Mucosa of descending colon (tissue), 3 donors: ENCODE measurements around the gene MNX1. TPM values are rescaled to one million over a fixed set of nuclear protein-coding genes. Genes with fewer than 3 reads are reported as not detected.

Source experiments
- ATAC-seq: fragments of 200-7000 bp; cut with Tn5 transposase; one replicate; pipeline ENCODE4 v1.9.1; 2020; ENCODE audit warnings: mild to moderate bottlenecking, moderate library complexity
- DNase-seq, 3 donors: peaks; one replicate each; pipeline ENCODE4 v3.0.0-alpha.2; 2020
- H3K36me3 ChIP-seq: fragments of 200-600 bp; one replicate; pipeline ENCODE4 v1.8.0; 2021; ENCODE audit warnings: low read depth, mild to moderate bottlenecking
- H3K4me1 ChIP-seq: fragments of 200-600 bp; one replicate; pipeline ENCODE4 v1.8.0; 2021; ENCODE audit warnings: low read depth, mild to moderate bottlenecking
- H3K4me3 ChIP-seq: fragments of 200-600 bp; one replicate; pipeline ENCODE4 v1.8.0; 2021; ENCODE audit warnings: mild to moderate bottlenecking
- H3K9me3 ChIP-seq: fragments of 200-600 bp; one replicate; pipeline ENCODE4 v1.8.0; 2021; ENCODE audit warnings: mild to moderate bottlenecking
- CTCF ChIP-seq: fragments of 200-600 bp; IDR thresholded peaks from one replicate; pipeline ENCODE4 v1.8.0; 2022; ENCODE audit warnings: antibody characterized with exemption, mild to moderate bottlenecking
- intact Hi-C, 2 donors: fragments of 100-400 bp; cut with DNase I in 1 of 2; cut with micrococcal nuclease in 1 of 2; formaldehyde crosslinking; loops; one replicate each; pipeline versions ENCODE4 v1.11.0 to v1.11.1; 2022; cut with DNase I, micrococcal nuclease
- total RNA-seq, 3 donors: library from RNA; stranded (reverse); fragmentation: NEBNext Ultra II Directional in 2 of 3; extraction: Animal tissue kit (Norgen Biotek cat#: 25700) in 2 of 3; gene quantifications; one replicate each; pipeline versions ENCODE4 v1.2.1 to v1.2.4, GENCODE V29; 2021 to 2023
- donor health status: DM: no; HTN: no; CAD: no; lungs with moderate emphysema.
- donor health status: DM: no; HTN: no; CAD: no.
- donor health status: DM: no; HTN: yes; CAD: no.

The MNX1 gene
- total RNA-seq, 3 donors from 2014 or later, result 9.7 to 24.9 (median 24.0) TPM

DNA sequence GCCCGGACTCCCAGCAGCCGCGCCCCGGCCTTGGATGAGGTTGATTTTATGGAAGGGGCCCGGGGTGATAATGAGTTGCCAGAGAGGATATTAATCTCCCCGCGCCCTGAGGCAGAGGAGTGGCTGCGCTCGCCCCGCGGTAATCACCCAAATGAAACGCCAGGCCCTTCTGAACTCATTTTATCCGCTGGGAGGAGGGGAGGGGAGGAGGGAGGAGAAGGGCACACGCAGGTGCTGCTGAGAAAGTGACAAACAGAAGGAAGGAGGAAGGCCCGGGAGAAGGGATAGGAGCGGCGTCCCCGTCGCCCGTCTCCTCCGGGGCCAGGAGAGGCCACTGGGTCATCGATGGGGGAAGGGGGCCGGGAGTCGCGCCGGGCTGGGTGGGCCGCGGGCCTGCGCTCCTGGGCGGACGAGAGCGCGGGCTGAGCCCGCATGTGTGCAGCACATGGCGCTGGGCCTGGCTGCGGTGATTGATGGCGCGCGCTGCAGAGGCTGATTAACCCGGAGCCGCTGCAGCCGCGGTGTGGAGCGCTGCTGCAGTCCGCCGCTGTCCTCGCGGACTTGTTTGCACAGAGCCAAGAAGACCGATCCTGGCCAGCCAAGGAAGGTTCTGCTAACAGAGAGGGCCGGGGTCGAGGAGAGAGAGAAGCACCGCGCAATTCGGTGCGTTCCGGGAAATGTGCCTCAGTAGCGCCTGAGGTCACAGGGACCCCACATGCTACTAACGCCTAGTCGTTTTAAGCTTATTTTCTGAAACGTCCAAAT is 6.5 kb downstream of the MNX1 start:
- Histone ChIP-seq H3K9me3 (no peaks in the 10 kb centered on the region), H3K4me1 (peaks cover 35% of the 10 kb centered on the region), H3K4me3 (no peak overlapping the region), H3K36me3 (no peaks in the 10 kb centered on the region)
- intact Hi-C loops, result no loop called here
- DNase-seq (peak; percentile 82 to 89 (median 87)), ATAC-seq (peak; percentile 64)
- no peak for TF ChIP-seq CTCF

DNA sequence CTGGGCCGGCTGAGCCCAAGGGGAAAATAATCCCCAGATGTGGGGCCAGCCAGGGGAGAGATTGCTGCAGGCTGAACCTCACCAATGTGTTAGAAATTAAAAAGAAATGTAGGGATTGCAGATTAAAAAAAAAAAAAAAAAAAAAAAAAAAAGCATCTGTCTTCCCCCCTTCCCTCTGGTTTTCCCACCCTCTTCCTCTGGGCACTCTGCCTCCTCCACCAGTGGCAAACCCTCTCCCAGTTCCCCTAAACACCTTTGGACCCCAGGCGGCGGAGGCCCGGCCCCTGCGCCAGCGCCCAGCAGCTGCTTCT is 7.1 kb downstream of the MNX1 start:
- no peak for ATAC-seq
- no peak for DNase-seq
- Histone ChIP-seq H3K9me3 (no peaks in the 10 kb centered on the region), H3K4me3 (no peak overlapping the region), H3K4me1 (peaks cover 35% of the 10 kb centered on the region), H3K36me3 (no peaks in the 10 kb centered on the region)
- intact Hi-C loops, result no loop called here
- TF ChIP-seq CTCF, result no peak

- TF ChIP-seq CTCF, result no peak
- Histone ChIP-seq H3K4me3 (no peak overlapping the region), H3K36me3 (no peaks in the 10 kb centered on the region), H3K9me3 (no peaks in the 10 kb centered on the region), H3K4me1 (peaks cover 32% of the 10 kb centered on the region)
- DNase-seq, result no peak
- no peak for ATAC-seq
- intact Hi-C loops, result no loop called here
Measured at GRCh38 chr7:157002819-157003421, 7.5 kb downstream of the MNX1 start.

- no peaks in the 10 kb centered on the region for H3K36me3 ChIP-seq
- no peaks in the 10 kb centered on the region for H3K9me3 ChIP-seq
- DNase-seq (no peak), ATAC-seq (no peak)
- H3K4me1 ChIP-seq, result peaks cover 30% of the 10 kb centered on the region
- no peak overlapping the region for H3K4me3 ChIP-seq
- intact Hi-C loops, result no loop called here
- no peak for TF ChIP-seq CTCF
Measured at GRCh38 chr7:157001920-157002818, 8.3 kb downstream of the MNX1 start.

GRCh38 chr7:157000741-157001653 is 9.5 kb downstream of the MNX1 start:
- peak; percentile 16 for ATAC-seq
- peaks cover 22% of the 10 kb centered on the region for H3K4me1 ChIP-seq
- no peaks in the 10 kb centered on the region for H3K36me3 ChIP-seq
- no peak for TF ChIP-seq CTCF
- H3K9me3 ChIP-seq, result no peaks in the 10 kb centered on the region
- intact Hi-C loops, result no loop called here
- DNase-seq, result no peak
- H3K4me3 ChIP-seq, result peak overlapping the region; percentile 20
